ENCODE results near the gene FEV. TPM values are rescaled to one million over a fixed set of nuclear protein-coding genes. Genes with fewer than 3 reads are reported as not detected.

Gene FEV
- total and polyA plus RNA-seq, 2 experiments from 2014 or later: 0.58 to 0.70 TPM

GRCh38 chr2:218963601-218964000, 21.4 kb downstream of the FEV start:
- Histone ChIP-seq H3K4me2 (peak overlapping the region; percentile 31), H3K4me1 (ENCODE audit: insufficient read depth) (peaks cover 7% of the 10 kb centered on the region), H3K9me3 (ENCODE audit: low read depth) (no peaks in the 10 kb centered on the region), H3K79me2 (no peaks in the 10 kb centered on the region), H3K27ac (no peak overlapping the region), H3K36me3 (replicated peaks; ENCODE audit: insufficient read depth, low read depth) (no peaks in the 10 kb centered on the region), H4K20me1 (ENCODE audit: insufficient read depth, poor library complexity, severe bottlenecking) (no peaks in the 10 kb centered on the region), H3K4me3 (no peak overlapping the region), H2AFZ (no peak overlapping the region), H3K9me2 (replicated peaks; ENCODE audit: insufficient read depth) (no peaks in the 10 kb centered on the region), H3K27me3 (peaks cover 76% of the 10 kb centered on the region)
- TF ChIP-seq, protein P1, sequence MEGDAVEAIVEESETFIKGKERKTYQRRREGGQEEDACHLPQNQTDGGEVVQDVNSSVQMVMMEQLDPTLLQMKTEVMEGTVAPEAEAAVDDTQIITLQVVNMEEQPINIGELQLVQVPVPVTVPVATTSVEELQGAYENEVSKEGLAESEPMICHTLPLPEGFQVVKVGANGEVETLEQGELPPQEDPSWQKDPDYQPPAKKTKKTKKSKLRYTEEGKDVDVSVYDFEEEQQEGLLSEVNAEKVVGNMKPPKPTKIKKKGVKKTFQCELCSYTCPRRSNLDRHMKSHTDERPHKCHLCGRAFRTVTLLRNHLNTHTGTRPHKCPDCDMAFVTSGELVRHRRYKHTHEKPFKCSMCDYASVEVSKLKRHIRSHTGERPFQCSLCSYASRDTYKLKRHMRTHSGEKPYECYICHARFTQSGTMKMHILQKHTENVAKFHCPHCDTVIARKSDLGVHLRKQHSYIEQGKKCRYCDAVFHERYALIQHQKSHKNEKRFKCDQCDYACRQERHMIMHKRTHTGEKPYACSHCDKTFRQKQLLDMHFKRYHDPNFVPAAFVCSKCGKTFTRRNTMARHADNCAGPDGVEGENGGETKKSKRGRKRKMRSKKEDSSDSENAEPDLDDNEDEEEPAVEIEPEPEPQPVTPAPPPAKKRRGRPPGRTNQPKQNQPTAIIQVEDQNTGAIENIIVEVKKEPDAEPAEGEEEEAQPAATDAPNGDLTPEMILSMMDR (IDR thresholded peaks at IDR 0.05; ENCODE audit: poor library complexity): no peak
- TF ChIP-seq EZH2phosphoT487 (IDR thresholded peaks at IDR 0.05; ENCODE audit: low read depth, severe bottlenecking, unreplicated experiment) (no peak), EZH2 (IDR thresholded peaks at IDR 0.05; ENCODE audit: borderline replicate concordance) (no peak)
- no peak for DNase-seq (ENCODE audit: low spot score)
- 15% methylated on average over 5 of the region's 5 CpGs for WGBS (ENCODE audit: low lambda C conversion rate, missing lambda C conversion rate)

DNA sequence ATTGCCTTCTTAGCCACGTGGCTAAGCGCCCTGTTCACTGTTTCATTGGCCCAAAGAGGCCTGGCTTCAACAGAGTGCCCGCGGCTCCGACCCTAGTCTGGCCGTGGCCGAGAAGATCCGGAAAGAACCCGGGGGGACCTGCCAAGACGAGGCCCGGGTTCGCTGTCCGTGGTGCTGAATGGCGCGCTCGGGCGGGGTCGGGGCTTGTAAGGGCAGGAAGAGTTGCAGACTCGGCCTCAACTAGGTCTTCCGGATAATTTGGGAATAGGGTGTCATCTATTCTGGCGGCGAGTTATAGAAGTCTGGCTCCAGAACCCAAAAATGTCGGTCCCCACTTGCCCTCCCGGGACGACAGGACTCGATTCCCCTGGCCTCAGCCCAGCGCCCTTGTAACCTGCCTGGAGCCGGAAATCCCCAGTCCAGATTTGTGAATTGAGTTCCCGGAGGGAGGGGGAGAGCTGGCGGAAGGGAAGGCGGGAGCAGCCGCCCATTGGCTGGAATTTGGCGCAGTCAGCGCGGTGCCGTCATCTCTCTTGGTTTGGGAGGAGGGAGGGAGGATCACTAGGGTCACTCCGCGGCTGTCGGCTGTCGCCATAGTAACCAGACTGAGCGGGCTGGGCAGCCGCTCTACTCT, 22.0 kb downstream of the FEV start:
- no peak overlapping the region for H2AFZ ChIP-seq
- peak; percentile 84 for DNase-seq (ENCODE audit: low spot score)

DNA sequence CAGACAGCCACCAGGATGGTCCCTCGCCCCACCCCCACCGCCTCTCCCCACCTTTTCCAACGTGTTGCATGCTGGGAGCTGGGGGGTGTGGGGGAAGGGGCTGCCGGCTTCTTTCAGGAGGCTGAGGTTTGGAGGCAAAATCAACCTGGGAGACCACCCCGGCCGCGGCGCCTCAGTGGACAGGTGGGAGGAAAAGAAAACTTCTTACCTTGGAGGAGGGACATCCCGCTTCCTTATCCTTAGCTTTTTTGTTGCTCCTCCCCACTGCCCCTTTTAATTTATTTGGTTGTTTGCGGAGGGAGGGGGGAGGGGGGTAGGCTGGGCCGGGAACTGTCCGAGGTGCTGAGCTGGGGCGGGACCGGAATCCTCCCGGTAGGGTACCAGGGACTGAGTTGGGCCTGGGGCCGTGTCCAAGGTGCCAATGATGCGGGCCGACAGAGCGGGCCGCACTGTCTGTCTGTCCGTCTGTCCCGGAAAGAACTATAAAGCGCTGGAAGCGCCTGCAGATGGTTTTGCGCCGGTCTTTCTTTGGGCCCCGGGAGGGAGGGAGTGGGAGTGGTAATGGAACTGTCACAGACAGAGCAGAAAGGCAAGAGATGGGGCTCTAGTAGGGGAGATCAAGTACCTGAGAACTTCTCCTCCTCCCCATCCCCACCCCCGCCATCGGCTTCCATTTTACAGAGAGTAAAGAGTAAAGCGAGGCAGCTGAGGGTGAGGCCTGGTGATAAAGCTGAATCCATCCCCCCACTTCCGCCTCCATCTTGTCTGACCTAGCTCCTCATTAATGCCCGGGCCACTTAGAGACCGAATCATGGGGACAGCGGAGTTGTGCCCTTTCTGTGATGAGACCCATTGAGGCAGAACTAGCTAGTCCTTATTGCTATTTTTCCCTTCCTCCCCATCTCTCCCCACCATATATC, 23.1 kb downstream of the FEV start:
- WGBS (ENCODE audit: low lambda C conversion rate, missing lambda C conversion rate): 30% methylated on average over 25 of the region's 34 CpGs
- H3K27ac ChIP-seq: no peak overlapping the region
- H3K4me1 ChIP-seq (ENCODE audit: insufficient read depth): peaks cover 7% of the 10 kb centered on the region
- no peaks in the 10 kb centered on the region for H3K79me2 ChIP-seq
- no peaks in the 10 kb centered on the region for H3K9me3 ChIP-seq (ENCODE audit: low read depth)
- H3K27me3 ChIP-seq: peaks cover 76% of the 10 kb centered on the region
- H3K4me3 ChIP-seq: no peak overlapping the region
- no peaks in the 10 kb centered on the region for H4K20me1 ChIP-seq (ENCODE audit: insufficient read depth, poor library complexity, severe bottlenecking)
- no peak overlapping the region for H3K4me2 ChIP-seq
- H2AFZ ChIP-seq: no peak overlapping the region
- no peak for DNase-seq (ENCODE audit: low spot score)
- H3K36me3 ChIP-seq (replicated peaks; ENCODE audit: insufficient read depth, low read depth): no peaks in the 10 kb centered on the region
- TF ChIP-seq, protein P1 (IDR thresholded peaks at IDR 0.05; ENCODE audit: poor library complexity): no peak
- no peak for TF ChIP-seq EZH2phosphoT487 (IDR thresholded peaks at IDR 0.05; ENCODE audit: low read depth, severe bottlenecking, unreplicated experiment)
- no peak for TF ChIP-seq EZH2 (IDR thresholded peaks at IDR 0.05; ENCODE audit: borderline replicate concordance)
- H3K9me2 ChIP-seq (replicated peaks; ENCODE audit: insufficient read depth): no peaks in the 10 kb centered on the region

More for the DNA sequence above, 22.0 kb downstream of the FEV start:
- H3K9me3 ChIP-seq (ENCODE audit: low read depth): no peaks in the 10 kb centered on the region
- H3K4me2 ChIP-seq: peak overlapping the region; percentile 31
- 2% methylated on average over 42 of the region's 42 CpGs for WGBS (ENCODE audit: low lambda C conversion rate, missing lambda C conversion rate)
- H4K20me1 ChIP-seq (ENCODE audit: insufficient read depth, poor library complexity, severe bottlenecking): no peaks in the 10 kb centered on the region
- no peaks in the 10 kb centered on the region for H3K9me2 ChIP-seq (replicated peaks; ENCODE audit: insufficient read depth)
- no peak for TF ChIP-seq EZH2 (IDR thresholded peaks at IDR 0.05; ENCODE audit: borderline replicate concordance)
- no peak for TF ChIP-seq EZH2phosphoT487 (IDR thresholded peaks at IDR 0.05; ENCODE audit: low read depth, severe bottlenecking, unreplicated experiment)
- TF ChIP-seq, protein P1 (IDR thresholded peaks at IDR 0.05; ENCODE audit: poor library complexity): no peak
- H3K27ac ChIP-seq: no peak overlapping the region
- no peaks in the 10 kb centered on the region for H3K79me2 ChIP-seq
- H3K36me3 ChIP-seq (replicated peaks; ENCODE audit: insufficient read depth, low read depth): no peaks in the 10 kb centered on the region
- peaks cover 76% of the 10 kb centered on the region for H3K27me3 ChIP-seq
- no peak overlapping the region for H3K4me3 ChIP-seq
- peaks cover 7% of the 10 kb centered on the region for H3K4me1 ChIP-seq (ENCODE audit: insufficient read depth)

Data from hepatocyte (in vitro differentiated cells).